HG02798 (cell line): Measurements from ENCODE around the gene FOXF2.

ENCODE experiments used
- ATAC-seq: cut with Tn5 transposase; IDR thresholded peaks from one replicate; pipeline ENCODE4 v1.9.1; 2021; ENCODE audit warnings: mild to moderate bottlenecking; ENCODE audit not compliant: unreplicated experiment, poor library complexity

Gene FOXF2

DNA sequence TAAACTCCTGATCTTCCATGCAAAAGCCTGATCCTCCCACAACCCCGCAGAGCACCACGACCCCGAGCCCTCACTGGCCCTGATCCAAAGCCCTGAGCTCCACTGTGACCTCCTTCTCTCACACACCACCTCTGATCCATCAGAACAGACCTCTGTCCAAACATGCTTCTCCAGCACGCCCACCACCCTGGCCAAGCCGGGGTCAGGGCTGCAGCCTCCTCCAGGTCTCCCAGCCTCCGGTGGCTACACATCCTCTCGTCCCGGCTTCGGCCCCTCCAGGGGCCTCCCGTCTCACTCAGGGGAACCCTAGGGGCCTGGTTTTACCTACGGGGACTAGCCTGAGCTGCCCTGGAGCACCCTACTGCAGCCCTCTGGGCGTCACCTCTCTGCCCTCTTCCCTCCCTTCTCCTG is 49.1 kb downstream of the FOXF2 start:
- ATAC-seq = no peak

DNA sequence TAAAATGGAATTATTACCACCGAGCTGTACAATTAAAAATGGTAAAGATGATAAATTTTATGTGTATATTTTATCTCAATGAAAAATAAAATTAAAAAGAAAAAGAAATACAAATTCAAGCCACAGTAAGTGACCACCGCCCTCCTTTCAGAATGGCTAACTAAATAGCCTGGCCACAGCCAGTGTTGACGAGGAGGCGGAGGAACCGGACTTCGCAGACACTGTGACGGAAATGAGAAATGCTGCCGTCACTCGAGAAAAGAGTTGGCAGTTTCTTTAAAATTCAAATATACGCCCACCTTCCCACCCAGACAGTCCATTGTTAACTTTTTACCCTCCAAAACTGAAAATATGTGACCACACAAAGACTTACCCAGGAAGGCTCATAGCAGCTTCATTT is 50.0 kb downstream of the FOXF2 start:
- ATAC-seq = no peak

DNA sequence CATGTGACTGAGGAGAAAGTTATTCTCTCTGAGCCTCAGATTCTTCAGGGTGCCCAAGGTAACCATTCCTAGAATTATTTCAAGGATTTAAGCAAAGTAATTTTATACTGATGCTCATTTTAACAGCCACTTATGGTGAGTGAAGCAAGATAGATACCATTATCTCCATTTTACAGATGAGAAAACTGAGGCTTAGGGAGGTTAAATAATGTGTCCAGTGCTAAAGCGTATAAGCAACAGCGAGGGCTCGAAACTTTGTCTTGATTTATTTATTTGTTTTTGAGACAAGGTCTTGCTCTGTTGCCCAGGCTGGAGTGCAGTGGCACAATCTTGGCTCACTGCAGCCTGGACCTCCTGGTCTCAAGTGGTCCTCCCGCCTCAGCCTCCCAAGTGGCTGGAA is 53.6 kb downstream of the FOXF2 start:
- ATAC-seq = no peak
